GM18867 (cell line): ENCODE results near the gene NEURL1B.

Experiments used
- ATAC-seq: cut with Tn5 transposase; IDR thresholded peaks from one replicate; pipeline ENCODE4 v1.9.1; 2021; ENCODE audit warnings: mild to moderate bottlenecking, moderate library complexity; ENCODE audit not compliant: unreplicated experiment

NEURL1B gene

DNA sequence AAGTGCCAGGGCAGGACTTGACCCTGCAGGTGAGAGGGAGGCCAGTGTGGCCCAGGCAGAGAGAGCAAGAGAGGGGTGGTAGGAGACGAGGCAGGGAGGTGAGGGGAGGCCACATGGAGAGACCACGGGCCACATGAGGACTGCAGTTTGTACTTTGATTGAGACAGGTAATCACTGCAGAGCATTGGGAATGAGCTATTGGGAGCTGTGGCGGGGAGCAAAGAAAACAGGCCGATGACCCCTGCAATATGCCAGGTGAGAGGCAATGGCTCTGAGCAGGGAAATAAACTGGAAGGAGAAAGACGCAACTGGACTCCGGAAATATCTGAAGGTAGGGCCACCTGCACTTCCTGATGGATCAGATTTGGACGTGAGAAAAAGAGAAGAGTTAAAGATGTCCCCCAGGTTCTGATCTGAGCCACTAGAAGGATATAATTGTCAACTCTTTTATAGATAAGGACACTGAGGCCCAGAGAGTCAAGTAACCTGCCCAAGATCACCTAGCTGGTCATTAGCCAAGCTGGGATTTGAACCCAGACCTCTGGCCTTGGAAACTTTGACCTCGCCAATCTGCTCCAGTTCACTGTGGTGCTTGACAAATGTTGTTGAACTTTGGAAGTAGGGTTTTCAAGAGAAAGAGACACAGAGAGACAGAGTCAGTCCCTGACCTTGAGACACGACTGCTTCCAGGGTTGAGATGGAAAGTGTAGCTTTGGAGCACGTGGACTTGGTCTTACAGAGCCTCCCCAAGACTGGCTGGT, 87.6 kb downstream of the NEURL1B start:
- no peak for ATAC-seq

DNA sequence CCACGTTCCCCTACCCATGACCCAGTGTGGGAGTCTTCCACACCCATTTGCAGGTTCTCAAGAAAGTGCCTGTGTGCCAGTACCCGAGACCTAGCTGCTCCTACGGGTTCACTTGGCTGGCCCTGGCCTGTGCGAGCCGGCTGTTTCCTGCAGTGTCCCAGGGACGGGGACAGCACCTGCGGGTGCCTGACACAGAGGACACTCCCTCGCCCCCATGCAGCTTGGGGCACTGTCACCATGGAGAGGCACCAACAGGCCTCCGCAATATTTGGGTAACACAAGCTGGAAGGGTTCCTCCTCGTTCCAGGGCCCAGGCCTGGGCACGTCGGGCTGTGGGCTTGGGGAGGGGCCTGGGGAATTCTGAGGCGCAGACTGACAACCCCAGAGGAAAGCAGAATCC, 88.5 kb downstream of the NEURL1B start:
- no peak for ATAC-seq

DNA sequence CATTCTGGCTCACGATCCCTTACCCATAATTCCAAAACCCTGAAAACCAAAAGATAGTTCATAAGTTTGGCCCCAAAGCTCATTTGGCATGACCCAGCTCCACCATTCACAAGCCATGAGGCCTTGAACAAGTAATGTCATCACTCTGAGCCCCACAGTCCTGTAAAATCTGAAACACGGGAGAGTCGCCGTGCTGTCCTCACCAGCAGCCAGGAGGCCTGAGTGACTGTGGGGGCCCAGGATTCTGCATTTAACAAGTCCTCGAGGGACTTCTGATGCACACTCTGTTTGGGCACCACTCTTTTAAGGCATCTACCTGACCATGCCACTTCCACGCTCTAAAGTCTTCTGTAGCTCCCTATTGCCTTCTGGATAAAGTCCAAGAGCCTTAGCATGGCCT, 89.2 kb downstream of the NEURL1B start:
- ATAC-seq: no peak

DNA sequence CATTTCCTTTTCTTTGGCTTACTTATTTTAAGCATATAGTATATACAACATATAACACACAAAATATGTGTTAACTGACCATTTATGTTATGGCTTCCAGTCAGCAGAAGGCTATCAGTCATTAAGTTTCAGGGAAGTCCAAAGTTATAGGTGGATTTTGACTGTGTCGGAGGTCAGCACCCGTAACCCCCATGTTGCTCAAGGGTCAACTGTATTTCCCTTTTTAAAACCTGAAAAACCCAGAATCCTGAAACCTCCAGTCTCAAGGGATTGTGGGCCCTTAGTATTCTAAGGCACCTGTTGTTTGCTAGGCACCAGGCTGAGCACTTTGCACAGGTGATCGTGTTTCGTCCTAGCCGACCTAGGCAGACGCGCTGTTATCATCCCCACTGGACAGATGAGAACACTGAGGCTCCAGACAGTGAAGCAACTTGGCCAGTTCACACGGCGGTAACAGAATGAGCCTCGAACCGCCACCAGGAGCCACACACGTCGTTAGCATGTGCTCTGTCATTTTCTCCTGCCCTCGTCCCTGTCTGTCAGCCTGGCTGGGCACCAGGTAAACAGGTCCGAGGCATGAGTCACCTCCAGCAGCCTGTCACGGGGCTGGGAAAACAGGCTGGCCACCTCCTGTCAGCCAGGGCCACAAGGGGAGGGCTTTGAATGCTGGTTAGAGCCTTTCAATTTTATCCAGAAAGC, 90.1 kb downstream of the NEURL1B start:
- ATAC-seq: no peak

DNA sequence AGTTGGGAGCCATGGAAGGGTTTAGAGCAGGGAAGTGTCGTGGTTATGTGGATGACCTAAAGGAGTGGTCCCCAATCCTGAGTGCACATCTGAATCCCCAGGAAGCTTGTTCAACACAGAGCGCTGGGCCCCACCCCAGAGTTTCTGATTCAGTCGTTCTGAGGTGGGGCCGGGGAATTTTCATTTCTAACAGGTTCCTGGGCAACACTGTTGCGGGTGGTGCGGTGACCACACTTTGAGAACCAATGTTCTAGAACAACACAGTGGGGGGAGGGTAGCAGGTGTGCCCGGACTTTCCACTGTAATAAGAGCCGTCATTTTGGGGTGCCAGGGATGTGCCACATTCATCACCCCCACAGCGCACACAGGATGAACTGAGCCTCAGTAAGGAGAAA, 90.6 kb downstream of the NEURL1B start:
- no peak for ATAC-seq

DNA sequence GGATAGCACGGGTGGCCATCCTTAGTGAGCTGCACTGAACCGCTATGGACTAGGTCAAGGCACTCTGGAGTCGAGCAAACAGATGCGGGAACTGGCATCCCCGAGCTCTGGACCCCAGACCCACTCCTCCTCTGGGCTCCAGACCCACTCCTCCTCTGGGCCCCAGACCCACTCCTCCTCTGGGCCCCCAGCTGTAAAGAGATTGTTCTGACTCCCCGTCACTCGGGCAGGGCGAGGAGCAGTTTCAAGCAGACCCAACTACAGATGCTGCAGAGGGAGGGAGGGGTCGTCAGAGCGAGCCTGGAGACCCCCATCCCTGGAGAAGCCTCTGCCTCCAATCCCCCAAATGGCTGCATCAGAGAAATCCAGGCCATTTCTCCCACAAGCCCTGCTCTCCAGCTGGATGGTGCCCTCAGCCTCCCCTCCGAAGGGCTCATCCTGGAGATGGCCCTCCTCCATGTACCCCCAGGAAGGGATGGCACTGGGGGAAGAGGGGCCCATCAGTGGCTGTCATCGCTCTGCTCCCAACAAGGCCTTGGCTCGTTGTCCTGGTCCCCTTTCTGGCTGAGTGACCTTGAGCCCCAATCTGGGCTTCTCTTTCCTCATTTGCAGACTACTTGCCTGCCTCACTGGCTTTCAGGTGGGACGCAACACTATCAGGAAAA, 91.3 kb downstream of the NEURL1B start:
- no peak for ATAC-seq

DNA sequence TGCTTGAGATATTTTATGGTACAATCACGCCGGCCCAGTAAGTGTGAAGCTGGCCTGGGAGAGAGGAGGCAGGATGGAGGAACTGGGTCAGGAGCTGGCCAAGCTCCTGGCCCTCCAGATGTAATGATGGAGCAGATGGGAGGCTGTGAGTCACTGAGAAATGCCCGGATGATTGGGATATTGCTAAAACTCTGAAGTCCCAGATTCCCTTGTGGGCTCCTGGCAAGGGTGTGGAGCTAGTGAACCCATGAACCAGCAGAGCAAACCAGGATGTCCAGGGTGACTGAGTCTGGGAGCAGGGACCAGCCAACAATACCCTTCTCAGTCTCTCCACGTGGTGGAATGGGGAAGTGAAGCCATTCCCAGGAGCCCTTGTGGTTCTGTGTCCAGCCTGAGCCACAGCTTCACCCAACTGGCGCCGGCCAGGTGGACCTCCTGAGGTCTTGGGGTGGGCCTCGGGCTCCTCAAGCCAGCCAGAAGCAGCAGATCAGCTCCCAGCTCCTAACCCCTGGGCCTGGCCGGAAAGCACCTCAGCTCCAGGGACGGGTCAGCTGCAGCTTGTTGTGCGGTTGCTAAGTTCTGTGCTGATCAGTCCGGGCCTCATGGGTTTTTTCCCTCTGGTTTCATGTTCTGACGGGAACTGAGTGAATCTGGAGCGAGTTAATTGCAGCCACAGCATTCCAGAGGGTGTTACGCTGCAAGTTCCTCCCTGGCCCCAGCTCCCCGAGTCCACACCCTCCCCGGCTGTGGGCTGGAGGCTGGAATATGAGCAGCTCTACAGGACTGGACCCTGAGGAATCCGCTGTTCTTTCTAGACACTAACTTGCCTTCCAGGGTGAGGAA, 92.3 kb downstream of the NEURL1B start:
- no peak for ATAC-seq

DNA sequence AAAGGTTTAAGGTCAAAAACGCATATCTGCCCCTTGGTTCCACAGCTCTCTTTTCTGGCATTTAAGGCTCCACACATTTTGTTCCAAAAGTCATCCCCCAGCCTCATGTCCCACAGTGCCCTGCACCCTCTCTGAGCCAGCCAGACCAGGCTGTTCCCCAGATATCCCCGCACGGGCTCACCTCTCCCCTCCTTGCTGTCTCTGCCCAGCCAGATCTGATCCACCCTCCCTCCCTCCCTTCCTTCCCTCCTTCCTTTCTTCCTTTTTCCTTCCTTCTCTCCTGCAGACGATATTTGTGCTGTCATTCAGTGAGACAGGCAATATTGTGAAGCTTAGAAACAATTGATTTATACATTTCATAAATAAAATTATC, 92.9 kb downstream of the NEURL1B start:
- ATAC-seq: no peak

DNA sequence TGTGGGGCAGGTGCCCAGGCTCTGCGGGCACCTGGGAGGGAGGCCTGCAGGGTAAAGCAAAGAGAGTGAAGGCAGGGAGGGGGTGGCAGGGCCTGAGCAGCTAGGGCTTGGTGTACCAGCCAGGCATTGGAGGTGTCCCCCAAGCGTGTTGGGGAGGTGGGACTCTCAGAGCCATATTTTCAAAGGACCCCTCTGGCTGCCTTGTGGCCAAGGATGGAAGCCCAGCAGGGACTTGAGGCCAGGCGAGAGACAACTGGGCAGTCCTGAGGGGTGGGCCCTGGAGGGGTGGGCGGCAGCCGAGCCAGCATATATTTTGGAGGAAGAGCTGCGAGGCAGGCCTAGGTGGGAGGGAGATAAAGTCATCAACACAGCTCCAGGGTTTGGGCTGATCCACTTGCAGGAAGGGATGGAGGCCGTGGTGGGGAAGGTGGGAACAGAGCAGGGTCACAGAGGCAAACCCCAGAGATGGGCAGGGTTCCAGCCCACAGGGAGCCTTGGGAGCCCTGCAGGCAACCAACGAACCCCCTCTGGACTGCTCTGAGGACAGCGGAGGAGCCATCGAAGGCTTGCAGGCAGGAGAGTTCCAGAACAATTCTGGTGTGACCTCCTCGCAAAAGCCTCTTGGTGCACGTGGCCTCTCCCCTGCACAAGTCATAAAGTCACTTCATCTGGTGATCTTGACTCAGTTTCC, 94.2 kb downstream of the NEURL1B start:
- ATAC-seq: no peak

DNA sequence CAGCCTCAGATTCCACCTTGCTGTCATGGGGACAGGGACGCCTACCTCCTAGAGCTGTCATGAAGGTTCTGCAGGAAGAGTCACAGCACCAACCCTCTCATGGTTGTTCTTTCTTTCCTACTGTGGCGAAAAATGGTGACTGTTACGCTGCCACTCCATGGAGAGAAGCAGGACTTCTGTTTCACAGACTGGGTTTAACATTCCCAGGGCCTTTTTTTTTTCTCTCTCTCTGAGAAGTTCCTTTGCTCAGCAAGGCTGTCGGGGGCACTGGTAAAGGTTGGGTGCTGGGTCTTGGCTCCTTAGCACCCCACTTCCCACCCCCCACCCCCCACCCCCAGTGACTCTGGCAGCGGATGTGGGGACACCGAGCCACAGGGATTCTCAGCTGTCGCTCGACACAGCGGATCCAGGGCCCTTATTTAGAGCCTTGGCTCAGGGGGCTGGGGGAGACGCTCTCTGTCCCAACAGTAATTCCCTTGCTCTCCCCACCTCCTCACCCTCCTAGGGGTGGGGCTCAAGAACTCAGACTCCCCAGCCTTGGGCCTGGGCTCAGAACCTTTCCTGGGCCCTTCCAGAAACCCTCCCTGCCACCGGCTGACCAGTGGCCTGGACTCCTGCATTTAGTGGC, 95.6 kb downstream of the NEURL1B start:
- ATAC-seq: no peak

DNA sequence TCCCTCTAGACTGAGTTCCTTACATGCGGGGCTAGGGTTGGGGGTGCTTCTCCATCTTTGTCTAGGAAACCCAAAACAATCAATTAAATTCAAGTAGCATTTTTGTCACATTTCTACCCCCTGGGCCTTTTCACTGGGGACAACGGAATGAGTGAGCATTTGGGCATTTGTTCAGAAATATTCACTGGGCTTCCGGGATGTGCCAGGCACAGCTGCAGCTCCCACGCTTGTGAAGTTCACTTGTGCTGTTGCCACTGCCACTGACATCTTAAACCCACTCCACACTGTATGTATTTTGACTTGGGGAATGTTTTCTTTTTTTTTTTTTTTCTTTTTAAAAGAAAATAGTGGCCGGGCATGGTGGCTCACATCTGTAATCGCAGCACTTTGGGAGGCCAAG, 98.3 kb downstream of the NEURL1B start:
- no peak for ATAC-seq

DNA sequence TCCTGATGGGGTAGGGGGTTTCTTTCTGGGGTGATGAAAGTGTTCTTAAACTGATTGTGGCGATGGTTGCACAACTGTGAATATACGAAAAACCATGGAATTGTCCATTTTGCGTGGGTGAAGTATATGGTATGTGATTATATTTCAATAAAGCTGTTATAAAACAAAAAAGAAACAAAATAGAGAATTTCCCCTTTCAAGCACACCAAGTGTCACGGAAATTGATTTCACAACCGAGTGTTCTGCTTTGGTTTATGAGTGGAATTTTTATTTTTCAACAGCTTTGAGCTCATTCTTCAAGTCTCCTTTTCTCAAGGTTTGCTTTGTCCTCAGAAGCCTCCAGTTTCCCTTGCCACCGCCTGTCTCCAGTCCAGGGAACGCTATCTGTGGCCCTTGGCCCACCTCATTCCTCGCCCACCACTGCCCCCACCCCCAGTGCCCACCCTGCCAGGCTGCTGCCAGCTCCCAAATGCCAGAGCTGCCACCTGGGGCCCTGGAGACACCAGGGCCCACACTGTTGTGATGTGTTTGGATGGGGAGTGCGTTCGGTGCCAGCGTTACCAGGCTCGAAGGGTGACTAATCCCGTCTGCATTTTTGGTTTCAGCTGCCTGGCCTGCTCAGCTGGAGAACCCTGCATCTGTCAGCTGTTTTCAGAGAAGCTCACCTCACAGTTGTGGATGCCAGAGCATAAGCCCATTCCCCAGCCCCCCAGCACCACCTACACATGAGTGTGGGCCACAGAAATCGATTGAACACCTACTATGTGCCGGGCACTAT, 99.6 kb downstream of the NEURL1B start:
- ATAC-seq: no peak
